Mucosa of stomach (tissue), 1 donor: Measurements from ENCODE around the gene ITGA1.
"Not testable (repeated sequence)": the region's sequence is repeated elsewhere in the genome, so short reads cannot be mapped to it uniquely, and the experiment has no call there.

Experiments used
- H3K27me3 ChIP-seq: one replicate; pipeline ENCODE4 v1.7.0; 2013; ENCODE audit warnings: mild to moderate bottlenecking, low read length; ENCODE audit not compliant: control insufficient read depth, insufficient read depth
- H3K36me3 ChIP-seq: one replicate; pipeline ENCODE4 v1.7.0; 2013; ENCODE audit warnings: low read length; ENCODE audit not compliant: control insufficient read depth, insufficient read depth
- H3K4me1 ChIP-seq: one replicate; pipeline ENCODE4 v1.7.0; 2013; ENCODE audit warnings: mild to moderate bottlenecking, low read length; ENCODE audit not compliant: control insufficient read depth, insufficient read depth
- H3K4me3 ChIP-seq: one replicate; pipeline ENCODE4 v1.7.0; 2013; ENCODE audit warnings: low read length
- H3K9ac ChIP-seq: one replicate; pipeline ENCODE4 v1.7.0; 2013; ENCODE audit warnings: mild to moderate bottlenecking, low read length, moderate library complexity
- H3K9me3 ChIP-seq: one replicate; pipeline ENCODE4 v1.7.0; 2013; ENCODE audit warnings: mild to moderate bottlenecking, low read length, moderate library complexity; ENCODE audit not compliant: control insufficient read depth
- donor health status: Pancreatic carcinoma.

Gene ITGA1

DNA sequence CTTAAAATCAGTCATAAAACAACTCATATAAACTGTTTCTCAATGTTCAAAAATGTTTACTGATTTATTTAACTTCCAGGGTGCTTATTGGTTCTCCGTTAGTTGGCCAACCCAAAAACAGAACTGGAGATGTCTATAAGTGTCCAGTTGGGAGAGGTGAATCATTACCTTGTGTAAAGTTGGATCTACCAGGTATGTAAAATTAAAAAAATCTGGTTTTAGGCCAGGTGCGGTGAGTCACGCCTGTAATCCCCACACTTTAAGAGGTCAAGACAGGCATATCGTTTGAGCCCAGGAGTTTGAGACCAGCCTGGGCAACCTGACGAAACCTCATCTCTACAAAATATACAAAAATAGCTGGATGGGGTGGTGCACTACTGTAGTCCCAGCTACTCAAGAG, 73.7 kb downstream of the ITGA1 start:
- H3K27me3 ChIP-seq: no peaks in the 10 kb centered on the region

DNA sequence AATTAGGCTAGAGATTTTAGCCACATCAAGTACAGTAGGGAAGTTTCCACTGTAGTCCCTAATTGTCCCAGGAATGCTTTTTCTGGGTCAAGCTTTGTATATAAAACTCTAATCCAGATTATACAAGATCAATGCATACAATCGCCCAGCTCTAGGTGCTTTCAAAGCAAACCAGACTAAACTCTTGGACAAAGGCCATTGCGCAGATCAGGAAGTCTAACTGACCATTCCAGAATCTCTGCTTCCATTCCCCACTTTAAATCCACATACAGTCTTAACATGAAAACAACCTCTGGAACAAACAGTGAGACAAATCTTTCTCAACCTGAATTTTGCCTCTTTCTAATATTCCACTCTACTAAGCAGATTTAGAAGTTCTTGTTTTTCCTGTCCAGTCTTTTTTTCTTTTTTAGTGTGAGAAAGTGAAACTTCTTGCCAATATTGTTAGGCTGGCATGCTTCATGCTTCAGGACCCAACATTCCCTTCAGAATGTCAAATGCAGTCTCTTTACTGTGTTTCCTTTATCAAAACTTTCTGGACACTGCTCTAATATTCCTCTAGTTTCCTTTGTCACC, 76.1 kb downstream of the ITGA1 start:
- Histone ChIP-seq H3K36me3 (no peaks in the 10 kb centered on the region), H3K9ac (no peak overlapping the region), H3K4me3 (no peak overlapping the region), H3K4me1 (peaks cover 15% of the 10 kb centered on the region), H3K9me3 (no peaks in the 10 kb centered on the region), H3K27me3 (no peaks in the 10 kb centered on the region)

More for the DNA sequence above, 73.7 kb downstream of the ITGA1 start:
- Histone ChIP-seq H3K4me1 (peaks cover 15% of the 10 kb centered on the region), H3K9me3 (no peaks in the 10 kb centered on the region), H3K4me3 (no peak overlapping the region), H3K36me3 (no peaks in the 10 kb centered on the region), H3K9ac (no peak overlapping the region)

DNA sequence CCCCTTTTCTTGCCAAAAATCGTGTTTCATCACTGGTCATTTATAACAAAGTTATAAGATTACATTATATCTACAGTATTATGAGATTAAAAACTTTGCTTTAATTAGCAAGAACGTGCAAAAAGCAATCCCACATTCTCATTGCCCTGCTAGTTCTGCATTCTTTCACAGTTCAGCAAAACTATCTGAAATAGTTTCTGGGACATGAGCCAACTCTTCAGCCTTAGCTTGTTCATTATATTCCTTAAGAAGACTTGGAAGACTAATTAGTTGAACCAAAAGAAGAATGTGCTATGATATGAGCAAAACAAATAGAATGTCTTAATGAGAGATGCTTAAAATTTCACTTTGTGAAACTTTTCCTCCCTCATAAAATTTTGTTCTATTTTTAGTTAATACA, 76.7 kb downstream of the ITGA1 start:
- no peaks in the 10 kb centered on the region for H3K36me3 ChIP-seq
- no peak overlapping the region for H3K4me3 ChIP-seq
- H3K27me3 ChIP-seq: no peaks in the 10 kb centered on the region
- H3K4me1 ChIP-seq: peaks cover 15% of the 10 kb centered on the region
- no peak overlapping the region for H3K9ac ChIP-seq
- H3K9me3 ChIP-seq: no peaks in the 10 kb centered on the region

DNA sequence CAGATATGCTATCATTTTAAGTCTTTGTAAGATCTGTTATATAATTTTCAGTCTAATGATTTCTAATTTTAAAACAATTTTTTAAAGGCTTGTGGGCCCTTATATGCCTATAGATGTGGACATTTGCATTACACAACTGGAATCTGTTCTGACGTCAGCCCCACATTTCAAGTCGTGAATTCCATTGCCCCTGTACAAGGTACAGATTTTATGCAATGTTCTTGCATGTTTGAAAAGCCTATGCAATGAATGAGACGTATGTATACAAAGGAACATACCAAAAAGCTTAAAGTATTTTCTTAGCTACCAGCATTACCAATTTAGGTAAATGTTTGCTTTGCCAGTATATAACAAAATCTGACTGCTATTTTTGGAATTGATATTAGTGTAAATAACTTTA, 77.2 kb downstream of the ITGA1 start:
- H3K4me3 ChIP-seq: no peak overlapping the region
- H3K27me3 ChIP-seq: no peaks in the 10 kb centered on the region
- H3K4me1 ChIP-seq: peaks cover 15% of the 10 kb centered on the region
- no peaks in the 10 kb centered on the region for H3K9me3 ChIP-seq
- H3K9ac ChIP-seq: no peak overlapping the region
- no peaks in the 10 kb centered on the region for H3K36me3 ChIP-seq

DNA sequence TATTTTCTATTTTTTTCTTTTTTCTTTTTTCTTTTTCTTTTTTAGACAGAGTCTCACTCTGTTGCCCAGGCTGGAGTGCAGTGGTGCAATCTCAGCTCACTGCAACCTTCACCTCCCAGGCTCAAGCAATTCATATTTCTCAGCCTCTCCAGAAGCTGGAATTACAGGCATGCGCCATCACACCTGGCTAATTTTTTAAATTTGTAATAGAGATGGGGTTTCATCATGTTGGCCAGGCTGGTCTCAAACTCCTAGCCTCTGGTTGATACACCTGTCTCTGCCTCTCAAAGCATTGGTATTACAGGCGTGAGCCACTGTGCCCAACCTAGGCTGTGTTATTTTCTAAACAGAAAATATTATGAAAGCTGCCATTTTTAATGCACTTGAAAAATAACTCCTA, 78.3 kb downstream of the ITGA1 start:
- peaks cover 15% of the 10 kb centered on the region for H3K4me1 ChIP-seq
- not testable (repeated sequence) for H3K36me3 ChIP-seq, H3K27me3 ChIP-seq, H3K4me3 ChIP-seq, H3K9ac ChIP-seq, H3K9me3 ChIP-seq

DNA sequence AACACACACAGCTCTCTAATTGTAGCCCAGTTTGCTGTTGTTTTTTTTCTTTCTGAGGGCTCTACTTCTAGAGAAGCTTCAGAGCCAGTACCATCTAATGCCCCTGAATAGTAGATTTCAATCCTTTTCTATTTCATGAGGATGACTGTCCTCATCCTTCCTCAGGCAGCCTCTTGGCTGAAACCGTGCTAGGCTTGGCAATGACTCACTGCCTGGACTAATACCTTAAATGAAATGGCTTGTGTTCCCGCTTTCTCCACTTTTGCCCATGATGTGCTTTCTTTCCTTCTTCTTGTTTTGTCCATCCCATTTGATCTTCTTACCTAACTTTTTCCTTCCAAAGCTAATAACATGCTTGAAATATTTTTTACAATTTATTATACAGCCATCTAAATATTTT, 80.1 kb downstream of the ITGA1 start:
- Histone ChIP-seq H3K9me3 (no peaks in the 10 kb centered on the region), H3K36me3 (no peaks in the 10 kb centered on the region), H3K4me3 (no peak overlapping the region), H3K9ac (no peak overlapping the region), H3K27me3 (no peaks in the 10 kb centered on the region), H3K4me1 (peaks cover 15% of the 10 kb centered on the region)

DNA sequence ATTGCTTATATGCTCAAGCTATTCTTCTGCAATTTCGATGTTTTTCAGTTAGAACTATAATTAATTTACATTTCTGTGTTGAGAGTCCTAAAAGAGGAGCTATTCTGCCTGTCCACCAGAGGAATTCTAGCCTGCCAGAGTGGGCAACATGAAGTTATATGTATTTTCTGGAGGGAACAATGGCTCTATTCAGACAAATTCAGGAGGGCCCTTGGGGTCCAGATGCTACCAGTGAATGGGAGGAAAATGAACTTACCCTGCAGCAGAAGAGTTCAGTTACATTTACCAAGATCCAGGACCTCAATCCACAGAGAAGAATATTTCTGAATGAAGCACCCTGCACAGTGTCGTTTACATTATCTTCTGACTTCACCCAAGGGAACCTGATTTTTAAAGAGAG, 80.7 kb downstream of the ITGA1 start:
- Histone ChIP-seq H3K27me3 (no peaks in the 10 kb centered on the region), H3K36me3 (no peaks in the 10 kb centered on the region), H3K9me3 (no peaks in the 10 kb centered on the region), H3K4me1 (peaks cover 15% of the 10 kb centered on the region), H3K4me3 (no peak overlapping the region), H3K9ac (no peak overlapping the region)

DNA sequence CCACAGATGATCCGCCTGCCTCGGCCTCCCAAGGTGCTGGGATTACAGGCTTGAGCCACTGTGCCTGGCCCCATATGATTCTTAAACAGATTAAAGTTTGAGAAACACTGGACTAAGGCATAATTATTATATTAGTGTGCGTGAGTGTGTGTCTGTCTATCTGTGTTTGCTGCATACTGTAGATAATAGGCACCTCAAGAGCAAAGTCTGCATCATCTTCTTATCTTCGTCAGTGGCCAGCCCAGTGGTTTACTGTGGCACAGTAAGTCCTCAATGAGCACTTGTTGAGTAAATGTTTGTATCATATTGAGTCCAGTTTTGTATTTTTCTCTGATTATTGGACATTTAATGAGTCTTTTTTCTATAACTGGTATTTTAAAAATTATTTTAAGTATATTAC, 81.7 kb downstream of the ITGA1 start:
- no peak overlapping the region for H3K4me3 ChIP-seq
- no peak overlapping the region for H3K9ac ChIP-seq
- H3K36me3 ChIP-seq: no peaks in the 10 kb centered on the region
- H3K4me1 ChIP-seq: peaks cover 6% of the 10 kb centered on the region
- H3K27me3 ChIP-seq: no peaks in the 10 kb centered on the region
- no peaks in the 10 kb centered on the region for H3K9me3 ChIP-seq

DNA sequence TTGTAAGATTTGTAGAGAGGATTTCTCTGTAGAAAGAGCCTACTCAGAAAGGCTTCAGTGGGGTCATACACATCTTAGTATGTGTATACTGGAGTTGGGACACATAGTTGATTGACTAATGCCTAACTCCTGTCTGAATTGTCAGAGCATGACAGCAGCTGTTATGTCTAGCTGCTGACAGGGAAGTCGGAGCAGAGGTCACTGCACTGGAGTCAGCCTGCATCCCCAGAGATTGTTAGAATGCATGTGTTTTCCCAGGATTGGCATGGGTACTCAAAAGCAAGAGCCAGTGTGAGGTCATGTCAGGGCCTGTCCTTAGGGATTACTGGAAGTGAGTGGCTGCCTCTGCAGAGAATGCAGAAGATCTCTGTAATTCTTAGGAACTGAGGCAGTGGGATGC, 82.7 kb downstream of the ITGA1 start:
- Histone ChIP-seq H3K9me3 (no peaks in the 10 kb centered on the region), H3K4me1 (no peaks in the 10 kb centered on the region), H3K27me3 (no peaks in the 10 kb centered on the region), H3K9ac (no peak overlapping the region), H3K4me3 (no peak overlapping the region), H3K36me3 (no peaks in the 10 kb centered on the region)

DNA sequence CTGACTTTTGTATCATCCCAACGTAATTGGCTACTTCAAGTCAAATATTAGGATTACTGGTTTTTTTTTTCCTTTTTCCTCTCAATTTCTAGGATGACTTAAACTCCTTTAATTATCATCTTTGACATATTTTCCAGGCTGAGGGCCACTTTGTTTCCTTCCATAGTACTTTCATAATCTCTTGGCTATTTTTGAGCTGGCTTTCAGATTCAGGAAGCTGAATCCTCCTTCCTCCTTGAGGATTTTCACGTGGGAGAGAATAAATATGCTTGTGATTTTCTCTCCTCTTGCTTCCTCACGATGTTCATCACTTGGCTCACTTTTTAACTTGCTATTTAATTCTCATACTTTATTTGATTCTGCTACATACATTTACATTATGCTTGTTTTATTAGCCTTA, 88.1 kb downstream of the ITGA1 start:
- H3K9ac ChIP-seq: no peak overlapping the region
- no peaks in the 10 kb centered on the region for H3K36me3 ChIP-seq
- no peaks in the 10 kb centered on the region for H3K4me1 ChIP-seq
- H3K4me3 ChIP-seq: no peak overlapping the region
- H3K27me3 ChIP-seq: no peaks in the 10 kb centered on the region
- H3K9me3 ChIP-seq: no peaks in the 10 kb centered on the region

DNA sequence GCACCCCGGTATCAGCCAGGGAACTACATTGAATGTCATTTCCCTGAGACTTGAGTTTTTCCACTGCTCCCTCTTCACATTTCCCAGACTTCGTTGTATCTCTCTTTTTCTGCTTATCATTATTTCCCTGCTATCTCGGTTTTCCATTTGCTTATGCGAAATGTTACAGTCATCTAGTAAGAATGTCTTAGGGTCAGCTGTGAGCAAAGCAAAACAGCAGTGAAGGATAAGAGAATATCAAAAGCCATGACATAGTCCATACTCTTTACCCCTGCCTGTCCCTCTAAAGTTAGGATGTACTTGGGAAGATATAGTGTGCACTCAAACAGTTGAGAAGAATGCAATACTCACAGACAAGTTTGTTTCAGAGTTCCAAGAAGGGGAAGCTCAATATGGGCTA, 88.7 kb downstream of the ITGA1 start:
- H3K27me3 ChIP-seq: no peaks in the 10 kb centered on the region
- H3K9me3 ChIP-seq: no peaks in the 10 kb centered on the region
- H3K36me3 ChIP-seq: no peaks in the 10 kb centered on the region
- no peak overlapping the region for H3K4me3 ChIP-seq
- no peaks in the 10 kb centered on the region for H3K4me1 ChIP-seq
- H3K9ac ChIP-seq: no peak overlapping the region

DNA sequence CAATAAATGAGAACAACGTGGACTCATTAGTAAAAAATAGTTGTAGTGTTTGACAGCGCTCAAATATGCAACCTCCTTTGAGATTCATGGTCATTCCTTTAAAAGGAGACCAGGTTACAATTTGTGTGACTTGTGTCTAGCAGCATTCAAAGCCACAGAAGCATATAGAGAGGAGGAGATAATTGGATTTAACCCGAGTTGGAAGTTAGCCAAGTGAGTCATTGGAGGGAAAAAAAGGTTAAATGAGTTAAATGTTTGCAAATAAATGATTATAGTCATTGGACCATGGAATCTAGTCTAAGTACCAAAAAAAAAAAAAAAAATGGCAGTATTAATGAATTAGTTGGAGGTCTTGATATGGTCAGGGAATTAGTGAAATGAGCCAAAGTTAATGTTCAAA, 90.9 kb downstream of the ITGA1 start:
- H3K4me3 ChIP-seq: no peak overlapping the region
- no peaks in the 10 kb centered on the region for H3K9me3 ChIP-seq
- no peaks in the 10 kb centered on the region for H3K27me3 ChIP-seq
- no peaks in the 10 kb centered on the region for H3K36me3 ChIP-seq
- no peak overlapping the region for H3K9ac ChIP-seq
- H3K4me1 ChIP-seq: no peaks in the 10 kb centered on the region

DNA sequence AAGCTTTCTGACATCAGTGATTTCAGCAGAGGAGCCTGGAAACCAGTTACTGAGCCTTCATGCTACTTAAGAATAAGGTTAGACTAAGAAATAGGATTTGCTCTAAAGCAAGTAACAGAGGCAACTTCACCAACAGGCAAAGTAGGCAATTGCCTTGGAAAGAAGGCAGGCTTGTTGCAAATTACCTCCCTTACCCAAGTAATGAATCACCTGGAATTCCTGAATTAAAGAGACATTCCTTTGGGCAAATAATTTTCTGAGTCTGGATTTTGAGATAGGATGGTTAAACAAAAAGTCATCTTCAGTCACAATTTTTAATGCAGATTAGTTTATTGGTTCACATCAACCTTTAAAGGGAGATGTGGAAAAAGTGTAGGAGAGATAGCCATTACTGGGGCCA, 92.8 kb downstream of the ITGA1 start:
- Histone ChIP-seq H3K36me3 (no peaks in the 10 kb centered on the region), H3K9me3 (no peaks in the 10 kb centered on the region), H3K9ac (no peak overlapping the region), H3K4me1 (no peaks in the 10 kb centered on the region), H3K4me3 (no peak overlapping the region), H3K27me3 (no peaks in the 10 kb centered on the region)
